NCI-H128 (cell line): ENCODE measurements around the gene ZNF543.
"Not testable (repeated sequence)": the region's sequence is repeated elsewhere in the genome, so short reads cannot be mapped to it uniquely, and the experiment has no call there.

Source experiments
- DNase-seq: peaks from one replicate; lab custom pipeline; 2025; ENCODE audit not compliant: unreplicated experiment; lab: John Stamatoyannopoulos, UW

The ZNF543 gene

DNA sequence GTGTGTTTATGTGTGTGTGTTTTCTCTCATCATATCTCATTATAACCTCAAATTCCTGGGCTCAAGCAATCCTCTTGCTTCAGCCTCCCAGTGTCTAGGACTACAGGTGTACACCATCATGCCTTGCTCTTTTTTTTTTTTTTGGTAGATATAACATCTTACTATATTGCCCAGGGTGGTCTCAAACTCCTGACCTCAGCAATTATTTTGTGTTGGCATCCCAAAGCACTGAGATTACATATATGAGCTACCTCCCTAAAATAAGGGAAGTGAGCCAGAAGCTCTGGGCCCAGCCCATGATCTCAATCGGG lies 448 bp upstream of the ZNF543 start:
- no peak for DNase-seq

DNA sequence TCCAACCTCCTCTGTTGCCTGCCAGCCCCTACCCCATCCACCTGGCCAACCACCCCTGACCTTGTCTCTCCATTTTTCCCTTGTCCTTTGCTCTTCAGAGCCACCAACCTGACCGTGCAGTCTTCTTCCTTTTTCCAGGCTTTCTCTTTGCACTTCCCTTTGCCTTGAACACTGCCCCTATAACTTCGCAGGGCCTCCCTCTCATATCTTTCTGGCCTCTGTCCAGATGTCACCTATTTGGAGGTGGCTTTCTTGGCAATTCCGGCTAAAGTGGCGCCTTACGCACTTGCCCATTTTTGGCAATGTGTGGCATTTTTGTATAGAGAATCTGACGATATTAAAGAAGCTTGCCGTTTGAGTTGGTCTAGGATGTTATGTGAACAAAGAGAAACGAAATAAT lies 844 bp downstream of the ZNF543 start:
- DNase-seq, result no peak

DNA sequence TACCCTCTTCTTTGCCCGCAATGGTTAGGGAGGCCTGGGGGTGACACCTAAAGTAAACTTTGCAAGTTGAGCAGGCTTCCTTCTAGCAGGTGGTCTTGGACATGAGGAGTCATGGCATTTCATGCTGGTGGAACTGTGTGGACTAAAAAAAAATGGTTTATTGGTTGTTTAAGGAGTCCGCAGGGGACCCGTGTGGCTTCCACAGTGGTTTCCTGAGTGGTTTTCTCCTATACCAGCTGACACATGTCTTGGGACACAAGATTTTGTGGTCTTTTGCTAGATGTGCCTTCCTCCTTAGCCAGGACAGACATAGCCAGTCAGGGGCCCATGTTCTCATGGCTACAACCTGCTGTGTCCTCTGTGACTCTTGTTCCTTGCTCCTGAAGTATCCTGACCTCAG lies 1.5 kb downstream of the ZNF543 start:
- DNase-seq, result no peak

DNA sequence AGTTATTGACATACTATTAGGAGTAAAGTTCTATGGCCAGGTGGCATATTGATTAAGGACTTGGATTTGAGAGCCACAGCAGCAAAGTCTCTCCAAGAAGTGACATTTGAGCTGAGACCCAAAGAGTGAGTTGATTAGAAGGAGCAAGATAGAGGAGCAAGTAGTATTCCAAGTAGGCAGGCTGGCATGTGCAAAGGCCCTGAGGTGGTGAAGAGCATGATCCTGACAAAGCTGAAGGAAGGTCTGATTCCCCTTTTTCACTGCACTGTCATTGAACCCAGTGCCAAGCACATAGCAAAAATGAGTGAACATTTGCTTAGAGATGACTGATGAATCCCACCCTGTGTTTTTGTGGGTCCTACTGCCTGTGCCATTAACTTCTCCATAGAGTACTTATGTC lies 4.7 kb downstream of the ZNF543 start:
- DNase-seq, result no peak

DNA sequence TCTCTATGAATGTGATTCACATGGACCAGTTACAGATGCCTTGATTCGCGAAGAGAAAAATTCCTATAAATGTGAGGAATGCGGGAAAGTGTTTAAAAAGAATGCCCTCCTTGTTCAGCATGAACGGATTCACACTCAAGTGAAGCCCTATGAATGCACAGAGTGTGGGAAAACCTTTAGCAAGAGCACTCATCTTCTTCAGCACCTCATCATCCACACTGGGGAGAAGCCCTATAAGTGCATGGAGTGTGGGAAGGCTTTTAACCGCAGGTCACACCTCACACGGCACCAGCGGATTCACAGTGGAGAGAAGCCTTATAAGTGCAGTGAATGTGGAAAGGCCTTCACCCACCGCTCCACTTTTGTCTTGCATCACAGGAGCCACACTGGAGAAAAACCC lies 7.7 kb downstream of the ZNF543 start:
- DNase-seq, result no peak

DNA sequence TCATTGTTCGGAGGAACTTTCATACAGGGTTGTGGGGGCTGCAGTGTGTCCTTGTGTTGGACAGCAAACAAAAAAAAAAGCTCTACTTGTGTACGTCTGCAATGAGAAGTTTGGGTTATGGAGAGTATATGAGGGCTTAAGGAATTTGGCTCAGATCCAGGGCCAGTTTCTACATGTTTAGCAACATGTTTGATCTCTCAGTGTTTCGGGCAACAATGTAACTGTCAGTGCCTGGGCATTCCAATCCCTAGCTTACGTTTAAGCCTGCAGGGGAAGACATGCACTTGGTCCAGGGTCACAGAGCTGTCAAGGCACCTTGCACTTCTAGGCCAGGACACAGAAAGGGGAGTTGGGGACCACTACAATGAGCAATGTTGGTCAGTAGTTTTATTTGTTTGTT lies 13.9 kb downstream of the ZNF543 start:
- DNase-seq, result no peak

DNA sequence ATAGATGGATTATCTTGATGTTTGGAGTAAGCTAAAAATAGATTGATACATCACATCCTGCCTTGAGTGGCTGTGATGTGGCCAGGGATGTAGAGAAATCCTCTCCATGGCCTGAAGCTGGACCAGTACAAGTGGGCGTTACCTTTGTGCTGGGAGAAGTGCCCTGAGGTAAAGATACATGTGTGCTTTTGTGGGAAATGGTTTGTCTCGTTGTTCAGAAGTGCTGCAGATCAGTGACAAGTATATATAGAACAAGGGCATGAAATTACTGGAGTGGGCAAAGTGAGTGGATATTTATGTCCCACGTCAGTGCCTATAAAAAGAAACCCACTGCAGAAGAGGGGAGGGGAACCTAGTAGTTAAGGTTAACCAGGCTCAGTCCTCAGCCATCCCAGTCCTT lies 18.6 kb downstream of the ZNF543 start:
- DNase-seq, result no peak

DNA sequence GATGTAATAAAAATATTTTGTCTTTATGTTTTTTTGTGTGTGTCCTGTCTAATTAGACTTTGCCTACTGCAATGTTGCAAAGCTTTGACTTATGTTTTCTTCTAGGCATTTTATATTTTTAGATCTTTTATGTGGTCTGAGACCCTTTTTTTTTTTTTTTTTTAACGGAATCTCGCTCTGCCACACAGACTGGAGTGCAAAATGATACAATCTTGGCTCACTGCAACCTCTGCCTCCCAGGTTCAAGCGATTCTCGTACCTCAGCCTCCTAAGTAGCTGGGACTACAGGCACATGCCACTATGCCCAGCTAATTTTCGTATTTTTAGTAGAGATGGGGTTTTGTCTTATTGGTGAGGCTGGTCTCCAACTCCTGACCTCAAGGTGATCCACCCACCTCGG lies 22.3 kb downstream of the ZNF543 start:
- no peak for DNase-seq

DNA sequence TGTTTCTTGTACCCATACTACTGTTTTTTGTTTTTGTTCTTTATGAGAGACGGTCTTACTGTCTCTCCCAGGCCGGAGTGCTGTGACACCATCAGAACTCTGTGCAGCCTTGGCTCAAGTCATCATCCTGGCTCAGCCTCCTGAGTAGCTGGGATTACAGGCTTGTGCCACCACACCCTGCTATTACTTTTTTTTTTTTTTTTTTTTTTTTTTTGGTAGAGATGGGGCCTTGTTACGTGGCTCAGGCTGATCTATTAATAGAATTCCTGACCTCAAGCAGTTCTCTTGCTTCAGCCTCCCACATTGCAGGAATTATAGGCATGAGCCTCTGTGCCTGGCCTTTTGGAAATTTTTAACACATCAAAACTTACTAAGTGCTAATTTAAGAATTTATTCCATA lies 27.9 kb downstream of the ZNF543 start:
- DNase-seq, result no peak

DNA sequence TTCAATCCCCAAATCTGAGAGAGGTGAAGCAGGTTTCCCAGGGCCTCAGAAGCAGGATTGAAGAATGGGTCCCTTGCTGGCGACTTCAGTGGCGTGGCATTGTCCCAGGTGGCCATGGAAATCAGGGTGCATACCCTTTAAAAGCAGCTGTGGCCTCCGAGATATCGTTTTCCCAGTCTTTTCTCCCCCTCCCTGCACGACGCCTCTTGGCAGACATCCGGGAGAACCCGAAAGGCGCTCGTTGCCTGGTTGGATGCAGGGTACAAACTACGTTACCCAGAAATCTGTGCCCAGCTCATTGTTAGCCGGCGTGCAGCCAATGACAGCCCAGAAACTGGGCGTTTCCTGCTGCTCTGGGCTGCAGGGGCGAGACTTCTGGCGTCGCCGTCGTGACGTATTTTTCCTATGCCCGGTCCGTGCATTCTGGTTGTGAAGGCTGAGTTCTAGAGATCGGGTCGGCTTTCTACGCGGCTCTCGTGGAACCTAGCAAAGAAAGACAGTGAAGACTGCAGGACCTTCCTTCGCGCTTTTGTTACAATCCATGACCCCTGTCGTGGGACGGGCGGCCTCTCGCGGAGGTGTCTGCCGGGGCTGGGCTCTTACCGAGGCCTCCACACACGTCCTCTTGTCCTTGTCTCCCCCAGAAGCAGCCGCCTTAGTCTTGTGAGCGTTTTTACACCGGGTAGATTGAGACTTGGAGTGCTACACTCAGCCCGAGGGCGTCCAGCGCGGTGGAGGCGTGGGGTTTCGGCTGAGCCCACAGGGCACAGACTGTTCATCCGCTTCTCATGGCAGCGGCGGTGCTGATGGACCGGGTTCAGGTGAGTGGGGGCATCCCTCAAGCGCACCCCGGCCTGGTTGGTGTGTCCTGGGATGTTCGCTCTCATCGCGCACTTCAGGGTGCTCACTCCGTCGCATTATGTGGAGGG lies 30.9 kb downstream of the ZNF543 start, which contains the start of gene ZNF304:
Gene ZNF304 (plus strand): TSS at position 395 of the 929 bp plus-strand sequence. CDS start 394 bp downstream, at position 789.
- DNase-seq, result peak; percentile 90

DNA sequence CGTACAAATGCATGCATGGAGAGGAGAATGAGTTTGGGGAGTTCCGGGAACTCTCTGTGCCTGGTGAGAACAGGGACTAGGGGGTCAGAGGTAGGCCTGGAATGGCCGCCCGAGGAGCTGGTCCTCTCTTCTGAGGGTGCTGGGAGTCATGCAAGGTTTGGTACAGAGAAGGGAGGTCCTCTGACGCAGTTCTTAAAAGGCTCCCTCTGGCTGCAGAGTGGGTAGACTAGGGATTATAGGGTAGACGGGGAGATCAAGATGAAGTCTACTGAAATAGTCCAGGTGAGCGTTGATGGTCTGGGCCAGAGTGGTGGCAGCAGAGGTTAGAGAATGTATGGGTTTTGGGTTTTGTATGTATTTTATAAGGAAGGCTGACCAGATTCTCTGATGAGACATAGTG lies 31.6 kb downstream of the ZNF543 start:
- DNase-seq, result no peak

DNA sequence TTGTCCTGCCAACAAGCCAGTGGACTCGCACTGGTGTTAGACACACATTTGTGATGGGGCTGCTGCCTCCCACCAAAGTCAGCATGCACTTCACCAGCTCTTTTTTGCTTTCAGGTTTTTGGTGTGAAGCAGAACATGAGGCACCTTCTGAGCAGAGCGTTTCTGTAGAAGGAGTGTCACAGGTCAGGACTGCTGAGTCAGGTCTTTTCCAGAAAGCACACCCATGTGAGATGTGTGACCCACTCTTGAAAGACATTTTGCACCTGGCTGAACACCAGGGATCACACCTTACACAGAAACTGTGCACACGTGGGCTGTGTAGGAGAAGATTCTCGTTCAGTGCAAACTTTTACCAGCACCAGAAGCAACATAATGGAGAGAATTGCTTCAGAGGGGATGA lies 35.6 kb downstream of the ZNF543 start:
- no peak for DNase-seq

DNA sequence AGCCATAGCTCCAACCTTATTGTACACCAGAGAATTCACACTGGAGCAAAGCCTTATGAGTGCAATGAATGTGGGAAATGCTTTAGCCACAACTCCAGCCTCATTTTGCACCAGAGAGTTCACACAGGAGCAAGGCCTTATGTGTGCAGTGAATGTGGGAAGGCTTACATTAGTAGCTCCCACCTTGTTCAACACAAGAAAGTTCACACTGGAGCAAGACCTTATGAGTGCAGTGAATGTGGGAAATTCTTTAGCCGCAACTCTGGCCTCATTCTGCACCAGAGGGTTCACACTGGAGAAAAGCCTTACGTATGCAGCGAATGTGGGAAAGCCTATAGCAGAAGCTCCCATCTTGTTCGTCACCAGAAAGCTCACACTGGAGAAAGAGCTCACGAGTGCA lies 37.1 kb downstream of the ZNF543 start:
- no peak for DNase-seq

DNA sequence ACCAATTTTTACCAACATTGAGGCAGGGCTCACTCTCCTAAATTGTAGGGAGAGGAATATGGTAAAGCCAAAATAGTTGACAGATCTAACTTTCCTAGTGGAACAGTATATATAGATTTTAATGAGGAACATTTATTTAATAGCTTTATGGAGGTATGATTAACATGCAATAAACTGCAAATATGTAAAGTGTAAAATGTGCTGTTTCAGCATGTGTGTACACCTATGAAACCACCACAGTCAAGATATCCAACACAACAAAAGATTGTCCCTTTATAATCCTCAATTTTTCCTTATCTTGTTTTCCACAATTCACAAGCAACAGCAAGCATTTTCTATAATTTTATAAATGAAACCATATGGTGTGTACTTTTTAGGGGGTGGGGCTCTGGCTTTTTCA lies 39.0 kb downstream of the ZNF543 start:
- DNase-seq, result no peak

DNA sequence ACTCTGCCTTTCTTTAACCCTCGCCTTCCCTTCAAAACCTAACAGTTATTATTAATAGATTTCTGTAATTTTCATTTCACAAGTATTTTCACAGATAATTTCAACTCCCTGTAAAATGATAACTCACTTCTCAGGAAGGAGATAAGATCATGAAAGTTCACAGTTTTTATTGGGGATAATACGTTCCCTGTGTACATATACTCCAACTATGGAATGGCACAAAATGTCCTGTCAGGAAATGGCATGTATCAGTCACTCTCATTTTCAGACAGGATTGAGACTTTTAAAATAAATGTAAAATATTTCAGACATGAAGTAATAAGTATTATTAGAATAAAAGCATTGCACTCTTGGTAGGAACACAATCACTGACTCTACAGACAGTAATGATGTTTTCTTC lies 42.1 kb downstream of the ZNF543 start:
- DNase-seq, result no peak

DNA sequence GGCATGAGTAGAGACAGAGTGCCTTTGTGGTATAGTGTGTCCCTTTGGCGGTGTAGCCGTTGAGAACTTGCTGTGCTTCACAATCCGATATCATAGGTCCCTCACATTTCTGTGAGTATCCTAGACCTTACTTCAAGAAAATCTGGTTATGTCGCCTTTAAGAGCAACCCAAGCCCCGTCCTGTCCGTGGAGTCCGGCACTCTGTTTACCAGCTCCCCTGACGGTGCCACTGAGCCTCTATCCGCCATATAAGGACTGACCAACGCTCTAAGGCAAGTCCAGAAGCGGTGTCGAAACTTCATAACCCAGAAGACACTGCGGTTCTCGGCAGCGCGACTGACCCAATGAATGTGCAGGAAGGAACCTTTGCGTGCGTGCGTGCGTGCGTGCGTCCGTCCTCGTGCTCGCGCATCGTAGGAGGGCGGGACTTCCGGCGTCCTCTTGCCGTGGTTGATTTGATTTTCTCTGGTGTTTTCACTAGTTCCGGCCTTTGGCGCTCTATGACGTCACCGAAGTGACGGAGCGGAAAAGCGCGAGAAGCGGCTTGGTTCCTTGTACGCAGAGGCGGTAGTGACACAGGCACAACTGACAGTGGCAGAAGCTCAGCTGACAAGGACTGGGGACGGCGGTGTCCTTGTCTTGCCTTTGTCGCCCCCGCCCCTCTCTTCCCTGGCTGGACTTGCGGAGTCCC lies 42.9 kb downstream of the ZNF543 start, which contains the start of the genes TRAPPC2B and ZNF547:
Gene TRAPPC2B (plus strand): TSS at position 555 of the 691 bp plus-strand sequence. CDS start 1,283 bp downstream, outside the sequence.
Gene ZNF547 (plus strand): TSS at position 555 of the 691 bp plus-strand sequence. CDS start 5,005 bp downstream, outside the sequence.
- peak; percentile 96 for DNase-seq

DNA sequence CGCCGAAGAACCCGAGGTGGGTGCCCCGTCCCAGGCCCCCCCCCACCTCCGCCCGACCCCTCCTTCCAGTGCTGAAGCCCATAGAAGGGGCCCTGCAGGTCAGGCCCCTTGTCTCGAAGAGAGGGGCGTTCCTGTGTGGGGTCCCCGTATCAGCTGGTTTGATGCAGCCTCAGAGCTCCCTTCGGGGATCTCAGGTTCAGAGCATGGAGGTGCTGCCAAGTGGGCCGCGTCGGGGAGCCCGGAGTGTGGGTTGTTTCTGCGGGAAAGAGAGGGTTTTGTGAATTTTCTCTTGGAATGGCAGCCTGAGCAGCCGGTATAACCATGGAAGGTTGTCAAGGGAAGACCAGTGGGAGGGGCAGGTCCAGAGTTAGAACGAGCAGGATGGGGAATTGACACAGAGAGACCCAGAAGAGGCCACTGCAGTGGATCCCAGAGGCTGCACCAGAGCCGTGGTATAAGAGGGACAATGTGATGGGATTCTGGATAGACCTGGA lies 43.5 kb downstream of the ZNF543 start:
- no peak for DNase-seq

DNA sequence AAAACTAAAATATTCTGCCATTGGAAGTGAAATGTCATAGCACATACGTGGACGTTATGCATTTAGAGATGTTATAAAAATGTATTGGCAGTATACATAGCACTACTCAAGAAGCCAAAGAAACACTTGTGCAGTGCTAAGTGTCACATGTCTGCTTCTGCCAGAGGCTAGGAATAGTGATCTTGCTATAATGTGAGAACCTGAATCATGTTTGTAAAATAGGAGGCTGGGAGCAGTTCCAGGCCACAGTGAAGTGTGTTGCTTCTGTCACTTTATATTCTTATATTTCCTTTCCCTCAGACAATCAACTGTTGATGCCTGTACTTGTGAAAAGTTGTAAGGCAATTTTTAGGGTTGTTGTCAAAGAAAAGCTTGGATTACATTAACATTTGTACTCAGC lies 46.5 kb downstream of the ZNF543 start:
- DNase-seq, result no peak

DNA sequence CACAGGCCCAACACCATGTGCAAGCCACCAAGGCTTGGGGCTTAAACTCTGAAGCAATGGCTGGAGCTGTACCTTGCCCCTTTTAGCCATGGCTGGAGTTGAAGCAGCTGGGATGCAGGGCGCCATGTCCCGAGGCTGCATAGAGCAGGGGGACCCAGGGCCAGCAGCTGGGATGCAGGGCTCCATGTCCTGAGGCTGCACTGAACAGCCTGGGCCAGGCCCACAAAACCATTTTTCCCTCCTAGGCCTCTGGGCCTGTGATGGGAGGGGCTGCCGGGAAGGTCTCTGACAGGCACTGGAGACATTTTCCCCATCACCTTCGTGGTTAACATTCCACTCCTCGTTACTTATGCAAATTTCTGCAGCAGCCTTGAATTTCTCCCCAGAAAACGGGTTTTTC lies 53.9 kb downstream of the ZNF543 start:
- no peak for DNase-seq

DNA sequence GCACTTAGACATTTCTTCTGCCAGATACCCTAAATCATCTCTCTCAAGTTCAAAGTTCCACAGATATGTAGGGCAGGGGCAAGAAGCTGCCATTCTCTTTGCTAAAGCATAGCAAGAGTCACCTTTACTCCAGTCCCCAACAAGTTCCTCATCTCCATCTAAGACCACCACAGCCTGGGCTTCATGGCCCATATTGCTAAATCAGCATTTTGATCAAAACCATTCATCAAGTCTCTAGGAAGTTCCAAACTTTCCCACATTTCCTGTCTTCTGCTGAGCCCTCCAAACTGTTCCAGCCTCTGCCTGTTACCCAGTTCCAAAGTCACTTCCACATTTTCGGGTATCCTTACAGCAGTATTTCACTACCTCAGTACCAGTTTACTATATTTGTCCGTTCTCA lies 54.4 kb downstream of the ZNF543 start:
- not testable (repeated sequence) for DNase-seq

DNA sequence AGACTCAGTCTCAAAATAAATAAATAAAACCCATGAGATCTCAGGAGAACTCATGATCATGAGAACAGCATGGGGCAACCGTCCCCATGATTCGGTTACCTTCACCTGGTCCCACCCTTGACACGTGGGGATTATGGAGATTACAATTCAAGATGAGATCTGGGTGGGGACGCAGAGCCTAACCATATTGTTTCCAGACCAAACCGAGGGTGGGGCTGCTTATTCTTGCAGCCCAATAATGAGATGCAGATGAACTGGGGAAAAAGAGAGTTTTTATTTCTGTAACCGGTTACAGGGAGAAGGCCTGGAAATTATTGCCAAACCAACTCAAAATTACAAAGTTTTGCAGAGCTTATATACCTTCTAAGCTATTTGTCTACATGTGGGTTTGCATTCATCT lies 55.9 kb downstream of the ZNF543 start:
- DNase-seq, result no peak
